H4 (cell line): ENCODE measurements around the gene SLAMF8. TPM values are rescaled to one million over a fixed set of nuclear protein-coding genes. Genes with fewer than 3 reads are reported as not detected.

Experiments used
- DNase-seq: peaks from one replicate; pipeline ENCODE4 v3.0.0-alpha.2; 2015; ENCODE audit warnings: low spot score
- total RNA-seq: library from RNA; depleted of rRNA; stranded (reverse); fragments of >200 nt; shearing (Covaris generic); gene quantifications from 2 replicates; pipeline ENCODE4 v1.2.3, GENCODE V29; 2014

SLAMF8 gene
- total RNA-seq, 1 experiment from 2014 or later: 0.17 TPM

- DNase-seq: no peak
Observed at GRCh38 chr1:159845751-159846629, 19.3 kb downstream of the SLAMF8 start.

GRCh38 chr1:159847231-159847630 is 20.6 kb downstream of the SLAMF8 start:
- no peak for DNase-seq

DNA sequence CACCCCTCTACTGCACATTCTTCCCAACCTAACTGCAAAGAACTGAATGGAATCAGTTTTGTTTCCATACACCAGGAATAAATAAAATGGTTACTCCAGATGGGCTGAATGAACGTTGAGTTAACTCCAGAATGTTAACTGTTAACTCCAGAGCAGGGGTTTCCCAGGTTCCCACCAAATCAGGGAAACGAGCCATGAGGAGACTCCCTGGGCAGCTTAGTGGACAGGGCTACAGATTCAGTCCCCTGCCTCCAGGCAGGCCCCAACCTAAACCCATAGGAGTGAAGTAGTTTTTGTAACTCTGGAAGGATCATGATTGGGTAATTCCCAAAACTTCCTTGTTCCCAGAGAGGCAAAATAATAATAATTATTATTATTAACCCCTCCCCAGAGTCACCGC is 21.7 kb downstream of the SLAMF8 start:
- no peak for DNase-seq

DNA sequence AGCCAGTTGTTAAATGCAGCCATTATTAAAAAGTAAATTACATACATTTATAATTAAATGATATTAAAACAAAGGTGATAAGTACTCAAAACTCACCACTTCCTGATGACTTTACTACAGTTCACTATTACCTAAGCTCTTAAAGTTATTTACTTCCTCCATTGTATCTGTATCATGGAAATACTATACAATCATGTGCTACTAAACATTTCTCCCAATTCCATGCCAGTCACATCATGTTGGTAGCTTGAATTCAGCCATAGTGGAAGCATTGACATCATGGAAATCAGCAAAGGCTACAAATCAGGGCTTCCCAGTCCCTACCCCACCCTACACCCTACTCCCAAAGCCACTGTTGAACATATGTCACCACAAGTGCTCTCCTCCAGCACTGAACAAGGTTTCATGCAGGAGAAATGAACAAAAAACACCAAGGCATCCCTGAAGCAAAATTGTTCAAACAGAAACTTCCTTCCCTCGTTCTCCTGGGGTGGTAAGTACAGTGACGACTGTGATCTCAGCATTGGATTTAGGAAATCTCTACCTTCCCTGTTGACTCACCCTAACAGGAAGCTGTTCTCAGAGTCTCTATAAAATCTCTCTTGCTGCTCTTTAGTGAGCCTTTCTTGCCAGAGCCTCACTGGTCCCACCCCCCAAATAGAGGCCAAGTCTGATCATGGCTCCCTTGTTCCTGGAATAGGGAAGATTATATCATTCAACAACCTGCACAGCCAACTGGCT is 23.1 kb downstream of the SLAMF8 start:
- no peak for DNase-seq

- DNase-seq: no peak
Observed at GRCh38 chr1:159851407-159851806, 24.7 kb downstream of the SLAMF8 start.

- DNase-seq: no peak
Observed at GRCh38 chr1:159853417-159854115, 26.9 kb downstream of the SLAMF8 start.

- DNase-seq: no peak
Observed at GRCh38 chr1:159854116-159854692, 27.5 kb downstream of the SLAMF8 start.

GRCh38 chr1:159854693-159855192 is 28.1 kb downstream of the SLAMF8 start:
- DNase-seq: no peak

GRCh38 chr1:159855709-159856108 is 29.0 kb downstream of the SLAMF8 start:
- no peak for DNase-seq

DNA sequence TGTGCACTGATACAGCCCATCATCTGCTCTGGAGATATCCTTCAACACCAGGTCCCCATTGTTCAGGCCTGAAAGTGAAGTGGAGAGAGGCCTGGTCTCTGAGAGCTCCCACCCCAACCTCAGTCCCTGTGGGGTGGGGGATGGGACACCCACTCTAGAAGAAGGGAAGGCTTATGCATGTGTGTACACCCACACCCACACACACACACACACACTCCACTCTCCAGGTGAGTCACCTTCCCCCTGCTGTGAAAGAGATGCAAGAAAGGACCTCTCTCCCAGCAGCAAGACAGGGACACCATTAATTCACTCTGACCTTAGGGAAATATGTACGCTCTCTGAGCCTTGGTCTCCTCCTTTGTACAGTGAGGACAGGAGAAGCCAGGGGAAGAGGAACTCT is 29.9 kb downstream of the SLAMF8 start:
- no peak for DNase-seq

DNA sequence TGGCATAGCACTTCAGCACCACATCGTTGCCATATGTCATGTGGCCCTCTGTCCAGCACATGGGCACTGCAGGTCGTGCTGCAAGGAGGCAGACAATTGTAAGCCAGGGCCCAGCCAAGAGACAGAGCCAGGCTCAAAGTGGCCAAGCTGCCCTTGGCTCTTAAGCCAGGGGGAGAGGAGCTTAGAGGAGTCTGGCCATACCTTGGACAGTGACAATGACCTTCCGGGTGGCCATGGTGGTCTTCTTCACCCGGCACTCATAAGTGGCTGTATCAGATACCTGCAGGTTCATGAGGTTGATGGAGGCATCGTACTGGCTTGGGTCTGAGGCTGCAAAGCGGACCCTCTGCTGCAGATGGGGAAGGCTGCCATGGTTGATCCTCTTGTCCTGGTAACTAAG is 31.2 kb downstream of the SLAMF8 start:
- no peak for DNase-seq

GRCh38 chr1:159859767-159860322 is 33.2 kb downstream of the SLAMF8 start:
- DNase-seq: no peak

DNA sequence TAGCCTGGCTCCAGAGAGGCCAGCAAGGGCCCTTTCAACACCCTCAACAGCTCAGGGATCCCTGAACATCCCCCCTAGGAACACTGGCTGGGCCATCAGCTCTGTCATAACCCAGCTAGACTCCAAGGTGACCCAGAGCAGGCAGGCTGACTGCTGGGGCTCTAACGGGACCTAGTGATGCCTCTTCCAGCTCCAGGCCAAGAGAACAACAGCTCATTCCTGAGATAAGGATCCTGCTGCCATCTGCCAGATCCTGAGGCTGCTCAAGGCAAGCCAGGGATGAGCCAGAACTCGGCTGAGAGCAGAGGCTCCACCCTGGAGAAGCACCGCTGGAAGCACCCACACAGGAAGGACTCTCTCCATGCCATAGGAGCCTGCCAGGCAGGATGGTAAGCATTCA is 33.8 kb downstream of the SLAMF8 start:
- DNase-seq: no peak

- DNase-seq: no peak
Observed at GRCh38 chr1:159861218-159861617, 34.5 kb downstream of the SLAMF8 start.

GRCh38 chr1:159862031-159862430 is 35.4 kb downstream of the SLAMF8 start:
- DNase-seq: no peak

GRCh38 chr1:159862557-159862956 is 35.9 kb downstream of the SLAMF8 start, which contains the start of gene VSIG8:
TSS of gene VSIG8 (minus strand) at chr1:159862657. CDS start at chr1:159862521, 136 bp downstream.
- DNase-seq: no peak

DNA sequence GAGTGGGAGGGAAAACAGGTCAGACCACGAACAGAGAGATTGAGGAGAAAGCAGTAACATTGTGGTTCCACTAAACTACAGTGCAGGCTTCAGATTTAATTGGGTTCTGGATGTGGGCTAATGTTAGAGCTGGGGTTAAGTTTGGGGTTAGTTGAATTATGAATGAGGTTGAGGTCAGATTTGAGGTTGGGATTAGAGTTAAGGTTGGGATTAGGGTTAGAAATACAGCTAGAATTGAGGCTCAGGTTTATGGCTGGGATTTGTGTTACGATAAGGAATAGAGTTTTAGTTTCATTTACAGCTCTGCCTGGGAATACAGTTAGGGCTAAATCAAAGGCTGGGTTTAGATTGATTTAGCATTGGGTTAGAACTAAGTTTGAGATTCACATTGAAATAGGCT is 37.6 kb downstream of the SLAMF8 start:
- no peak for DNase-seq

DNA sequence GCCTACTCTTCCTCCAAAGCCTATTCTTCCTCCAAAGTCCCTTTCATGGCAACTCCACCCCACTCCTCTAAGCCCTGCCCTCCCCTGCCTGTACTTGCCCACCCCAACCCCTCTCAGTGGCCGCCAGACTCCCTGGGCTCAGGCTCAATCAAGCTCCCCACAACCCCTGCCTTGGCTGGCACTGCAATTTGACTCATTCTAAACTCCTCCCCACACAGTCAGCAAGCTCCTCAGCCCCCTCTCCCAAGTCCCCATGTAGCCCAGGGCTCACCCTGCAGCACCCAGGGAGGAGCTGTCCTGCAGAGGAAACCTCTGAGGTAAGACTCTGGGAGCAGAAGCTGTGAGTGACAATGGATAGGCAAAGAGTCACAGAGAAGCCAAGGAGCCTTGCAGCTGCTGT is 39.4 kb downstream of the SLAMF8 start:
- DNase-seq: no peak

DNA sequence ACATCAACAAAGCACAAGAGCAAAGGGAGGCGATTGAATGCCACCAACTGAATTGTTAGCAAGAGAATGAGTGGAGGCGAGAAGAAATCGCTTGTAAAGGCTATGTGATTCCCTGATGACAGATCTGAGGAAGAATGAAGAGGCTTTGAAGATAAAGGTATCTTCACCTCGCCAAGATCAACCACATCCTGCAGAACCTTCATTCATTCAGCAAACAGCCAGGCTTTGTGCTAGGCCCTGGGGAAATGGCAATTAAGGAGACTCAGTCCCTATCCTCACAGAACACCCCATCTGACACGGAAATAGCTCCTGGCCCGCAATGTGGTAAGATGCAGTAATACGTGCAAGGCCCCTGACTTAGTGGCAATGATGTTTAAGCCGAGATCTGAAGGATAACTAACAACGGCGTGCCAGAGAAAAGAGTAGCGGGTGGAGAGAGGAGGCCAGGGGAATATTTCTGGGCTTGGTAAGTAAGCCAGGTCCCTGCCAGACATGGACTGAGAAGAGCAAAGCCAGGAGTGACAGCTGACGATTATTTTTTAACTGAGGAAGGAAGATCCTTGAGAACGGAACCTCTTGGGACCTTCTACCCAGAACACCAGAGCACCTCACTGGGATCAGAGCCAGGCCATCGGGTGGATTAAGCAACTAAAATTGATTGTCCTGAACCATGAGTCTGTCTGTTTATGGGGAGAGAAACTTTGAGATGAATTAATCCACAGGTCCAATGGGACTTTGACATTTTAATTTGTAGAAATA is 40.4 kb downstream of the SLAMF8 start:
- DNase-seq: no peak

GRCh38 chr1:159867664-159868026 is 41.0 kb downstream of the SLAMF8 start:
- no peak for DNase-seq

DNA sequence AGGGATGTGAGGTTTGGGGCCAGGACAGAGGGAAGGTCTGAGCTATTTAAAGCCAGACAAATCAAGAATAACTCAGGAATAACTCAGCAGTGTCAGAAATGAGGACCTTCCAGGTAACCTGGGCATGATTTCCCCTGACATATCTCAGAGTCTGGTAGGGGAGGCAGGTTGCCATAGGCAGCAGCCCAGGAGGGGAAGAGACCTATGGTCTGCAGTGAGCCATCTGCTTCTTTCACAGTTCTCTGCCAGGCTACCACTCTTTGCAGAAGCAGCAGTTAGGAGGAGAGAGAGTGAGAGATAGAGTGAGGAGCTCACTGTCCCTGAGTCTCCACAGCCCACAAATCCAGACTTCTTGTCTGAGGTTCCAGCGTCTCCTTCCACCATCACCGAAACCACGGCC is 42.1 kb downstream of the SLAMF8 start:
- DNase-seq: no peak
